Bronchial epithelial cell (primary cell): ENCODE data around the gene HRH3. TPM values are rescaled to one million over a fixed set of nuclear protein-coding genes. Genes with fewer than 3 reads are reported as not detected.

ENCODE experiments used
- DNase-seq: peaks from one replicate; pipeline ENCODE4 v3.0.0-alpha.2; 2010; ENCODE audit warnings: low read depth
- FAIRE-seq: peaks from 2 replicates; lab custom pipeline; 2011; peaks lifted over from hg19 to GRCh38; lab: Jason Lieb, UNC
- H3K27me3 ChIP-seq: 2 replicates; pipeline ENCODE4 v1.5.1; 2011; ENCODE audit warnings: low read length; ENCODE audit not compliant: control insufficient read depth, insufficient read depth
- H3K36me3 ChIP-seq: 2 replicates; pipeline ENCODE4 v1.5.1; 2011; ENCODE audit warnings: low read length; ENCODE audit not compliant: control insufficient read depth, insufficient read depth
- H3K4me3 ChIP-seq: 2 replicates; pipeline ENCODE4 v1.5.1; 2011; ENCODE audit warnings: mild to moderate bottlenecking, low read depth, low read length, control low read depth
- total RNA-seq: library from RNA; depleted of rRNA; stranded (reverse); fragments of >200 nt; gene quantifications from 2 replicates; pipeline ENCODE4 v1.2.1, GENCODE V29; 2014
- TF ChIP-seq, protein P1 (sequence below): IDR thresholded peaks from 2 replicates; pipeline ENCODE4 v1.5.1; 2011; ENCODE audit warnings: mild to moderate bottlenecking, moderate library complexity, low read length, control low read depth, inconsistent platforms; ENCODE audit not compliant: insufficient read depth, severe bottlenecking

Gene HRH3
- total RNA-seq, 1 donor from 2014 or later = not detected

GRCh38 chr20:62202083-62202395, 18.0 kb downstream of the HRH3 start:
- DNase-seq (no peak), FAIRE-seq (no peak)
- TF ChIP-seq, protein P1, sequence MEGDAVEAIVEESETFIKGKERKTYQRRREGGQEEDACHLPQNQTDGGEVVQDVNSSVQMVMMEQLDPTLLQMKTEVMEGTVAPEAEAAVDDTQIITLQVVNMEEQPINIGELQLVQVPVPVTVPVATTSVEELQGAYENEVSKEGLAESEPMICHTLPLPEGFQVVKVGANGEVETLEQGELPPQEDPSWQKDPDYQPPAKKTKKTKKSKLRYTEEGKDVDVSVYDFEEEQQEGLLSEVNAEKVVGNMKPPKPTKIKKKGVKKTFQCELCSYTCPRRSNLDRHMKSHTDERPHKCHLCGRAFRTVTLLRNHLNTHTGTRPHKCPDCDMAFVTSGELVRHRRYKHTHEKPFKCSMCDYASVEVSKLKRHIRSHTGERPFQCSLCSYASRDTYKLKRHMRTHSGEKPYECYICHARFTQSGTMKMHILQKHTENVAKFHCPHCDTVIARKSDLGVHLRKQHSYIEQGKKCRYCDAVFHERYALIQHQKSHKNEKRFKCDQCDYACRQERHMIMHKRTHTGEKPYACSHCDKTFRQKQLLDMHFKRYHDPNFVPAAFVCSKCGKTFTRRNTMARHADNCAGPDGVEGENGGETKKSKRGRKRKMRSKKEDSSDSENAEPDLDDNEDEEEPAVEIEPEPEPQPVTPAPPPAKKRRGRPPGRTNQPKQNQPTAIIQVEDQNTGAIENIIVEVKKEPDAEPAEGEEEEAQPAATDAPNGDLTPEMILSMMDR = no peak
- H3K27me3 ChIP-seq = no peaks in the 10 kb centered on the region
- H3K36me3 ChIP-seq = peaks cover 29% of the 10 kb centered on the region
- no peak overlapping the region for H3K4me3 ChIP-seq

DNA sequence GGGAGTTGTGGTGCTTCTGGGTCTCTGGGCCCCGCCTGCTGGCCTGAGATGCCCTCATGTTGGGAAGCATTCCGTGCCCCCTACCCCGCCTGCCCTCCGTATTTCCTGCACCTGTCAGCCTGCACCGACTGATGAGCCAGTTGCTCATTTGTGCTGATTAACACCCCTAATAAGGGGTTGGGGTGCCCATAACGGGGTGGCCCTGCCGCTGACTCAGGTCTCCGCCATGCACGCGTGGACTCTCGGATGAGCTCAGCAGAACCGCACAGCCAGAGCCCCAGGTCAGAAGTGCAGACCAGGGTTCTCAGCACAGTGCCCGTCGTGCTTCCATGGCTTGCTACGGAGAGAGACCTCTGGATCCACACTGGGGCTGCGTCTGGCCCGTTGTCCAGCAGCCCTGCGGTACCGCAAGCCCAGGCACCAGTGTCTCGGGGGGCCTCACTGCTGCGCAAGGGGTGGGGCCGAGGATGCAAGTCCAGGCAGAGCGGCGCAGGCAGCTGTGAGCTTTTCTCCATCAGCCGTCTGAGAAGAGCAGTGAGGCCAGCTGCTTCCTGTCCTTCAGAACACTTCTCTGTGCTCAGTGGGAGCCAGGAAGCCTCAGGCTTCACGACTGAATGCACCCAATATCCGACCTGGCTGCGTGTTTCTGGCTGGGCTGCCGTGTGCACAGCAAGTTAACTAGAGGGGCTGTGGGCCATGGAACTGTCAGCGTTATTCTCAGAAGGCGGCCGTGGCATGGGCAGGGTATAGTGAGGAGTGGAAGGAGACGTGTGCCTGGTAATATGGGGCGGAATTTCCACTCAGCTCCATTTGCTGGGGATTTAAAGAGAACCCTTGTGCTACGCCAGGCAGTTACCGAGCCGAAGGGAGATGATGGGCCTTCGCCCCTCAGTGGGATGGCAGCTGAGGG, 18.6 kb downstream of the HRH3 start:
- Histone ChIP-seq H3K27me3 (no peaks in the 10 kb centered on the region), H3K36me3 (peaks cover 29% of the 10 kb centered on the region), H3K4me3 (no peak overlapping the region)
- FAIRE-seq (no peak), DNase-seq (no peak)
- TF ChIP-seq, protein P1 = no peak

DNA sequence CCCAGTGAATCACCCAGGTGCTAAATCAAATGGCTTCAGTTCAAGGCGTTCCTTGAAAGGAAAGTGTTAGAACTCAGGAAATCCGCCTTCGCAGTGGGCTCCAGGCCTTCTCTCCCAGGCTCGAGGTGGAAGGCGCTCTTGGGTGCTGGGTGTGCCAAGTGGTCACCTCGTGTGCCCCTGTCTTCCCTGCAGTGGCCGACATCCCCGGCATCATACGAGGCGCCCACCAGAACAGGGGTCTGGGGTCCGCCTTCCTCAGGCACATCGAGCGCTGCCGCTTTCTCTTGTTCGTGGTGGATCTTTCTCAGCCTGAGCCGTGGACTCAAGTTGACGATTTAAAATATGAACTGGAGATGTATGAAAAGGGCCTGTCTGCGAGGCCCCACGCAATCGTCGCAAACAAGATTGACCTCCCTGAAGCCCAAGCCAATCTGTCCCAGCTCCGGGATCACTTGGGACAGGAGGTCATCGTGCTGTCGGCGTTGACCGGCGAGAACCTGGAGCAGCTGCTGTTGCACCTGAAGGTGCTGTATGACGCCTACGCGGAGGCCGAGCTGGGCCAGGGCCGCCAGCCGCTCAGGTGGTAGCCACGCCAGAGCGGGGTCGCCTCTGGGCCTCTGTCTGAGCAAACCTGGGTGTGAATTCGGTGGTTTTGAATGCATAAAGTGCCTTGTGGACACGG, 19.4 kb downstream of the HRH3 start:
- DNase-seq = no peak
- H3K4me3 ChIP-seq = no peak overlapping the region
- no peaks in the 10 kb centered on the region for H3K27me3 ChIP-seq
- no peak for FAIRE-seq
- TF ChIP-seq, protein P1 = no peak
- H3K36me3 ChIP-seq = peaks cover 31% of the 10 kb centered on the region

DNA sequence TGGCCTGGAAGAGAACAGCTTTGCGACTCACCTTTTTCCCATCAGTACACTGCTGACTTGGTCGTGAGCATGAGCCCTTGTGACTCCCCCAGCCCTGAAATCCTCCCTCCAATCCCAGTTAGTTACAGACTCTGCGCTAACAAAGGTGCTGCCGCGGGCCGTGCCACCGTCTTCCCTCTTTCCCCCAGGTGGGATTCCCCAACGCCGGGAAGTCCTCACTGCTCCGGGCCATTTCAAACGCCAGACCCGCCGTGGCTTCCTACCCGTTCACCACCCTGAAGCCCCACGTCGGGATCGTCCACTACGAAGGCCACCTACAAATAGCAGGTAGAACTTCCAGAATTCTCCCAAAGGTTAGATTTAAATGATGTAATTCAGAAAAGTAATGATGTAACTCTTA, 21.1 kb downstream of the HRH3 start:
- TF ChIP-seq, protein P1 = no peak
- Histone ChIP-seq H3K4me3 (no peak overlapping the region), H3K27me3 (no peaks in the 10 kb centered on the region), H3K36me3 (peaks cover 32% of the 10 kb centered on the region)
- FAIRE-seq = no peak
- DNase-seq = no peak

- no peak for DNase-seq
- H3K27me3 ChIP-seq = no peaks in the 10 kb centered on the region
- TF ChIP-seq, protein P1 = no peak
- no peak for FAIRE-seq
- H3K4me3 ChIP-seq = no peak overlapping the region
- peaks cover 34% of the 10 kb centered on the region for H3K36me3 ChIP-seq
These were observed 21.6 kb downstream of the HRH3 start for GRCh38 chr20:62198496-62198895.
